Endodermal cell (in vitro differentiated cells): ENCODE data around the gene TIMM10. TPM values are rescaled to one million over a fixed set of nuclear protein-coding genes. Genes with fewer than 3 reads are reported as not detected.

Experiments used
- DNase-seq: peaks from one replicate; pipeline ENCODE4 v3.0.0-alpha.2; 2017
- H3K27ac ChIP-seq: 2 replicates; pipeline ENCODE4 v1.5.1; 2013; ENCODE audit warnings: mild to moderate bottlenecking, low read depth, low read length, moderate library complexity
- H3K27me3 ChIP-seq: 2 replicates; pipeline ENCODE4 v1.6.1; 2013; ENCODE audit warnings: mild to moderate bottlenecking, low read length, moderate library complexity; ENCODE audit not compliant: insufficient read depth, control insufficient read depth, poor library complexity, severe bottlenecking
- H3K36me3 ChIP-seq: 2 replicates; pipeline ENCODE4 v1.7.0; 2013; ENCODE audit warnings: mild to moderate bottlenecking, low read length, moderate library complexity; ENCODE audit not compliant: control insufficient read depth, insufficient read depth
- H3K4me1 ChIP-seq: one replicate; pipeline ENCODE4 v1.7.0; 2013; ENCODE audit warnings: low read length; ENCODE audit not compliant: control insufficient read depth, insufficient read depth
- H3K4me3 ChIP-seq: 2 replicates; pipeline ENCODE4 v1.5.1; 2013; ENCODE audit warnings: mild to moderate bottlenecking, low read length, moderate library complexity
- H3K9ac ChIP-seq: 2 replicates; pipeline ENCODE4 v1.6.1; 2013; ENCODE audit warnings: mild to moderate bottlenecking, low read length, moderate library complexity; ENCODE audit not compliant: poor library complexity, severe bottlenecking; ENCODE audit errors: extremely low read depth
- H3K9me3 ChIP-seq: 2 replicates; pipeline ENCODE4 v1.6.1; 2013; ENCODE audit warnings: mild to moderate bottlenecking, low read length, moderate library complexity; ENCODE audit not compliant: control insufficient read depth
- H3K27ac Mint-ChIP-seq: 2 replicates; pipeline ENCODE4 v1.8.0; 2020; ENCODE audit warnings: mixed read lengths
- H3K27me3 Mint-ChIP-seq: 2 replicates; pipeline ENCODE4 v1.8.0; 2021; ENCODE audit warnings: mild to moderate bottlenecking, mixed read lengths; ENCODE audit not compliant: insufficient read depth
- H3K36me3 Mint-ChIP-seq: 2 replicates; pipeline ENCODE4 v1.8.0; 2020; ENCODE audit warnings: low read depth, mixed read lengths
- H3K4me1 Mint-ChIP-seq: 2 replicates; pipeline ENCODE4 v1.8.0; 2020; ENCODE audit warnings: mixed read lengths
- H3K4me3 Mint-ChIP-seq: 2 replicates; pipeline ENCODE4 v1.8.0; 2020; ENCODE audit warnings: mild to moderate bottlenecking, moderate library complexity, mixed read lengths
- H3K9me3 Mint-ChIP-seq: 2 replicates; pipeline ENCODE4 v1.8.0; 2020; ENCODE audit warnings: mild to moderate bottlenecking, mixed read lengths
- CTCF ChIP-seq: fragments of 200-600 bp; sonication (generic); conservative IDR thresholded peaks from 2 replicates; pipeline ENCODE4 v1.5.0; 2021; ENCODE audit warnings: antibody characterized with exemption, mild to moderate bottlenecking
- WGBS, 2 experiments: methylation state at CpG; one replicate each; pipeline versions ENCODE4 v1.1.5 to v1.1.7; 2013; ENCODE audit warnings: missing lambda C conversion rate in 2 of 2, mixed read lengths in 1 of 2; ENCODE audit not compliant: insufficient coverage in 1 of 2, insufficient read length in 1 of 2; 5-methylcytosine and 5-hydroxymethylcytosine counted together
- total RNA-seq, 2 donors: library from RNA; stranded (reverse); fragmentation: NEBNext Ultra II Directional in 1 of 2; extraction: Animal tissue kit (Norgen Biotek cat#: 25700) in 1 of 2; gene quantifications; 2 replicates in 1 of 2; 3 replicates in 1 of 2; pipeline ENCODE4 v1.2.1, GENCODE V29; 2021

The TIMM10 gene
- total RNA-seq, 2 donors from 2014 or later, result 77.4 to 79.8 TPM

GRCh38 chr11:57499413-57499982 is 31.1 kb downstream of the TIMM10 start:
- Histone ChIP-seq H3K27me3 (no peaks in the 10 kb centered on the region), H3K9ac (no peak overlapping the region), H3K4me3 (peak overlapping the region; percentile 44), H3K4me1 (no peaks in the 10 kb centered on the region), H3K9me3 (no peaks in the 10 kb centered on the region), H3K27ac (no peak overlapping the region), H3K36me3 (no peaks in the 10 kb centered on the region)
- peak; percentile 99 for DNase-seq
- peaks cover 4% of the 10 kb centered on the region for H3K27me3 Mint-ChIP-seq
- 7 to 9% methylated on average over 12 to 35 of the region's 35 CpGs for WGBS, 2 experiments
- peaks cover 7% of the 10 kb centered on the region for H3K36me3 Mint-ChIP-seq
- peak overlapping the region; percentile 88 for H3K27ac Mint-ChIP-seq
- peaks cover 42% of the 10 kb centered on the region for H3K4me1 Mint-ChIP-seq
- peak; percentile 31 for TF ChIP-seq CTCF
- peak overlapping the region; percentile 45 for H3K4me3 Mint-ChIP-seq
- H3K9me3 Mint-ChIP-seq, result no peaks in the 10 kb centered on the region

- TF ChIP-seq CTCF, result no peak
- H3K4me1 Mint-ChIP-seq, result peaks cover 41% of the 10 kb centered on the region
- peaks cover 8% of the 10 kb centered on the region for H3K36me3 Mint-ChIP-seq
- H3K9ac ChIP-seq, result no peak overlapping the region
- H3K9me3 Mint-ChIP-seq, result no peaks in the 10 kb centered on the region
- H3K9me3 ChIP-seq, result no peaks in the 10 kb centered on the region
- H3K4me3 Mint-ChIP-seq, result no peak overlapping the region
- no peak overlapping the region for H3K27ac Mint-ChIP-seq
- no peak overlapping the region for H3K27ac ChIP-seq
- WGBS, 2 experiments, result 83 to 94% methylated on average over 5 to 6 of the region's 6 CpGs
- no peaks in the 10 kb centered on the region for H3K36me3 ChIP-seq
- peaks cover 4% of the 10 kb centered on the region for H3K27me3 Mint-ChIP-seq
- H3K27me3 ChIP-seq, result no peaks in the 10 kb centered on the region
- no peak for DNase-seq
- no peaks in the 10 kb centered on the region for H3K4me1 ChIP-seq
- H3K4me3 ChIP-seq, result no peak overlapping the region
Observed at GRCh38 chr11:57498540-57498939, 32.0 kb downstream of the TIMM10 start.

GRCh38 chr11:57497303-57498247 is 33.0 kb downstream of the TIMM10 start:
- Histone ChIP-seq H3K9ac (no peak overlapping the region), H3K27me3 (no peaks in the 10 kb centered on the region), H3K27ac (no peak overlapping the region), H3K4me3 (no peak overlapping the region), H3K4me1 (no peaks in the 10 kb centered on the region), H3K36me3 (no peaks in the 10 kb centered on the region), H3K9me3 (no peaks in the 10 kb centered on the region)
- WGBS, 2 experiments, result 90 to 96% methylated on average over 12 to 15 of the region's 15 CpGs
- H3K9me3 Mint-ChIP-seq, result no peaks in the 10 kb centered on the region
- H3K27ac Mint-ChIP-seq, result peak overlapping the region; percentile 35
- peaks cover 4% of the 10 kb centered on the region for H3K27me3 Mint-ChIP-seq
- peaks cover 35% of the 10 kb centered on the region for H3K4me1 Mint-ChIP-seq
- no peak for TF ChIP-seq CTCF
- H3K4me3 Mint-ChIP-seq, result no peak overlapping the region
- no peak for DNase-seq
- H3K36me3 Mint-ChIP-seq, result peaks cover 8% of the 10 kb centered on the region
